Liver (tissue), 9 donors: ENCODE data around the gene NAV2. TPM values are rescaled to one million over a fixed set of nuclear protein-coding genes. Genes with fewer than 3 reads are reported as not detected.

Experiments
- DNase-seq: peaks from one replicate; pipeline ENCODE4 v3.0.0-alpha.2; 2017; ENCODE audit warnings: low spot score
- H3K27ac ChIP-seq, 2 donors: one replicate each; pipeline ENCODE4 v1.7.0; 2013; ENCODE audit warnings: inconsistent platforms in 2 of 2, low read length in 2 of 2, control low read depth in 1 of 2, low read depth in 1 of 2, mild to moderate bottlenecking in 1 of 2
- H3K27me3 ChIP-seq, 4 donors: one replicate each; pipeline versions ENCODE4 v1.6.1 to v1.7.0; 2013; ENCODE audit warnings: low read length in 3 of 4, inconsistent platforms in 1 of 4, mild to moderate bottlenecking in 1 of 4, moderate library complexity in 1 of 4; ENCODE audit not compliant: control insufficient read depth in 4 of 4, insufficient read depth in 4 of 4
- H3K36me3 ChIP-seq, 4 donors: one replicate each; pipeline versions ENCODE4 v1.6.1 to v1.7.0; 2013; ENCODE audit warnings: low read length in 3 of 4, mild to moderate bottlenecking in 3 of 4, low read depth in 1 of 4, moderate library complexity in 1 of 4; ENCODE audit not compliant: control insufficient read depth in 4 of 4, insufficient read depth in 3 of 4
- H3K4me1 ChIP-seq, 4 donors: one replicate each; pipeline versions ENCODE4 v1.6.1 to v1.7.0; 2013; ENCODE audit warnings: low read length in 3 of 4, mild to moderate bottlenecking in 3 of 4, moderate library complexity in 1 of 4; ENCODE audit not compliant: control insufficient read depth in 4 of 4, insufficient read depth in 4 of 4
- H3K4me3 ChIP-seq, 3 donors: one replicate each; pipeline versions ENCODE4 v1.6.1 to v1.7.0; 2013; ENCODE audit warnings: low read length in 3 of 3, control low read depth in 1 of 3, low read depth in 1 of 3, mild to moderate bottlenecking in 1 of 3
- H3K9ac ChIP-seq, 2 donors: one replicate each; pipeline ENCODE4 v1.7.0; 2013; ENCODE audit warnings: low read length in 2 of 2, mild to moderate bottlenecking in 2 of 2, moderate library complexity in 2 of 2, control low read depth in 1 of 2, low read depth in 1 of 2
- H3K9me3 ChIP-seq, 4 donors: one replicate each; pipeline versions ENCODE4 v1.6.1 to v1.7.0; 2013; ENCODE audit warnings: low read length in 3 of 4; ENCODE audit not compliant: control insufficient read depth in 4 of 4
- EGR1 ChIP-seq, 2 donors: IDR thresholded peaks; 2 replicates each; pipeline ENCODE4 v1.6.1; 2016 to 2018; ENCODE audit warnings: antibody characterized with exemption in 2 of 2, low read depth in 2 of 2
- FOXA1 ChIP-seq: IDR thresholded peaks from 2 replicates; pipeline ENCODE4 v1.6.1; 2016; ENCODE audit warnings: antibody characterized with exemption
- FOXA2 ChIP-seq: IDR thresholded peaks from 2 replicates; pipeline ENCODE4 v1.6.1; 2016; ENCODE audit warnings: antibody characterized with exemption
- HNF4A ChIP-seq, 2 donors: conservative IDR thresholded peaks; 2 replicates each; pipeline ENCODE4 v1.6.1; 2016; ENCODE audit warnings: antibody characterized with exemption in 2 of 2, mild to moderate bottlenecking in 2 of 2
- HNF4G ChIP-seq: IDR thresholded peaks from 2 replicates; pipeline ENCODE4 v1.6.1; 2016; ENCODE audit warnings: antibody characterized with exemption
- JUND ChIP-seq, 2 donors: IDR thresholded peaks; 2 replicates each; pipeline ENCODE4 v1.6.1; 2016; ENCODE audit warnings: antibody characterized with exemption in 2 of 2
- NR2F2 ChIP-seq: IDR thresholded peaks from 2 replicates; pipeline ENCODE4 v1.6.1; 2016; ENCODE audit warnings: antibody characterized with exemption
- RAD21 ChIP-seq, 2 donors: IDR thresholded peaks; 2 replicates each; pipeline ENCODE4 v1.6.1; 2016; ENCODE audit warnings: antibody characterized with exemption in 2 of 2, mild to moderate bottlenecking in 2 of 2
- RXRA ChIP-seq, 2 donors: IDR thresholded peaks; 2 replicates each; pipeline ENCODE4 v1.6.1; 2017 to 2018; ENCODE audit warnings: antibody characterized with exemption in 2 of 2, mild to moderate bottlenecking in 1 of 2
- SP1 ChIP-seq: IDR thresholded peaks from 2 replicates; pipeline ENCODE4 v1.6.1; 2018; ENCODE audit warnings: antibody characterized with exemption, mild to moderate bottlenecking
- YY1 ChIP-seq: IDR thresholded peaks from 2 replicates; pipeline ENCODE4 v1.6.1; 2016; ENCODE audit warnings: antibody characterized with exemption, mild to moderate bottlenecking
- WGBS: extraction: QIAGEN DNeasy Blood & Tissue Kit; methylation state at CpG from one replicate; pipeline ENCODE4 v1.1.7; 2013; 5-methylcytosine and 5-hydroxymethylcytosine counted together
- polyA plus RNA-seq, 2 donors: library from polyadenylated mRNA; stranded (reverse) in 1 of 2; unstranded in 1 of 2; fragments of 200-250 nt in 1 of 2; fragments of >200 nt in 1 of 2; fragmentation: Nextera tagmentation in 1 of 2; extraction: Ambion mirVana in 1 of 2; gene quantifications; one replicate each; pipeline versions ENCODE4 v1.2.1 to v1.2.3, GENCODE V29; 2013 to 2015
- total RNA-seq, 2 donors: library from RNA; depleted of rRNA; stranded (reverse); fragments of >200 nt; gene quantifications; one replicate each; pipeline ENCODE4 v1.2.3, GENCODE V29; 2014
- TF ChIP-seq, protein P1 (sequence below): fragments of 150-350 bp; IDR thresholded peaks from 2 replicates; pipeline ENCODE4 v1.5.1; 2017; ENCODE audit warnings: improper control_type of control experiment, low read depth, low read length; ENCODE audit not compliant: missing input control
- TF ChIP-seq, protein P2 (sequence below): IDR thresholded peaks from 2 replicates; pipeline ENCODE4 v1.6.1; 2016; ENCODE audit warnings: antibody characterized with exemption
- TF ChIP-seq, protein P3 (sequence below): IDR thresholded peaks from 2 replicates; pipeline ENCODE4 v1.6.1; 2016; ENCODE audit warnings: antibody characterized with exemption
- TF ChIP-seq, protein P4 (sequence below): IDR thresholded peaks from 2 replicates; pipeline ENCODE4 v1.6.1; 2016; ENCODE audit warnings: antibody characterized with exemption
- donor health status: healthy.
- donor health status: healthy.
- donor health status: healthy.
- donor health status: healthy.
- donor health status: healthy.

Gene NAV2
- total and polyA plus RNA-seq, 4 donors = 6.3 to 20.5 (median 11.6) TPM

DNA sequence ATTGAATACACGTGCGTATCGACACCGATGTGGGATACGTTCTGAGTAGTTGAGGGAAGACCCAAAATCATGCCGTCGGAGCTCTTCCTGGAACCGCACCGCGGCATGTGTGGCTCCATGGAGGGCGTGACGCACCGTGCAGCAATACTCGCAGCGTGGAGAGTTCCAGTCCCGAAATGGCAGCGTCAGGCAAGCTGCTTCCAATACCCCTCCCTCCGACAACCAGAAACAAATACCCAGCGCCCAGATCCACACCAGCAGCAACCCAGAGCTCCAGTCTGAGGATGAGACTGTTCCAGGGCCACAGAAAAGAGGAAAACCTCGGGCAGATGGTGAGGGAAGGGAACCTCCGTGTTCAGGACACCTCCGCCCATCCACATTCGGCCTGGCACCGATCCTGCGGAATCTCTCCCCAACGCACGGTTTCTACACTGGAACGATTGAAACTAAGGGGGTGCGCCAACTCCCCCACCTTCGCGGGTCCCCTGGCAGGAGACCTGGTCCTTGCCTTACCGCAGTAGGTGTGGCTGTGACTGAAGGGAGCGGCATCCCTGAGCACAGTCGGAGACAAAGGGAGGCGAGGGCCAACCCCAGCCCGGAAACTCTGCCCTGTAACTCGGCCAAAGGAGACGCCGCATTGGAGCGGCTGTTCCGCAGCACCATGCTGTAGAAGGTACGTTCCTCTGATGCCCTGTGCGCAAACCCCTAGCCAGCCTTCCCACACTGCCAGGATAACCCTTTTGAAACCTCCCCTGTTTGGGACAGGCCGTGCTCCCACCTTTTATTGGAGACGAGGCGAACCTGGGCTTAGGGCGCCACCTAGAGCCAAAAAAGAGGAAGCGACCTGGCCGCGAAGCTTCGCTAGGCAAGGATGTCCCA lies 419.4 kb downstream of the NAV2 start:
- WGBS = 16% methylated on average over 51 of the region's 51 CpGs
- no peak overlapping the region for H3K27ac ChIP-seq
- TF ChIP-seq RAD21 (IDR thresholded peaks at IDR 0.05) = peak; percentile 85 to 90
- TF ChIP-seq NR2F2 = no peak
- TF ChIP-seq, protein P1, sequence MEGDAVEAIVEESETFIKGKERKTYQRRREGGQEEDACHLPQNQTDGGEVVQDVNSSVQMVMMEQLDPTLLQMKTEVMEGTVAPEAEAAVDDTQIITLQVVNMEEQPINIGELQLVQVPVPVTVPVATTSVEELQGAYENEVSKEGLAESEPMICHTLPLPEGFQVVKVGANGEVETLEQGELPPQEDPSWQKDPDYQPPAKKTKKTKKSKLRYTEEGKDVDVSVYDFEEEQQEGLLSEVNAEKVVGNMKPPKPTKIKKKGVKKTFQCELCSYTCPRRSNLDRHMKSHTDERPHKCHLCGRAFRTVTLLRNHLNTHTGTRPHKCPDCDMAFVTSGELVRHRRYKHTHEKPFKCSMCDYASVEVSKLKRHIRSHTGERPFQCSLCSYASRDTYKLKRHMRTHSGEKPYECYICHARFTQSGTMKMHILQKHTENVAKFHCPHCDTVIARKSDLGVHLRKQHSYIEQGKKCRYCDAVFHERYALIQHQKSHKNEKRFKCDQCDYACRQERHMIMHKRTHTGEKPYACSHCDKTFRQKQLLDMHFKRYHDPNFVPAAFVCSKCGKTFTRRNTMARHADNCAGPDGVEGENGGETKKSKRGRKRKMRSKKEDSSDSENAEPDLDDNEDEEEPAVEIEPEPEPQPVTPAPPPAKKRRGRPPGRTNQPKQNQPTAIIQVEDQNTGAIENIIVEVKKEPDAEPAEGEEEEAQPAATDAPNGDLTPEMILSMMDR = peak; percentile 76
- H3K36me3 ChIP-seq = no peaks in the 10 kb centered on the region
- no peaks in the 10 kb centered on the region for H3K27me3 ChIP-seq
- H3K9me3 ChIP-seq = no peaks in the 10 kb centered on the region
- DNase-seq = peak; percentile 62
- no peak overlapping the region for H3K9ac ChIP-seq
- H3K4me3 ChIP-seq = peak overlapping the region in 2 of 3 donors; percentile 55 to 72
- H3K4me1 ChIP-seq = peaks cover 0 to 11% (median 7%) of the 10 kb centered on the region in 4 donors

DNA sequence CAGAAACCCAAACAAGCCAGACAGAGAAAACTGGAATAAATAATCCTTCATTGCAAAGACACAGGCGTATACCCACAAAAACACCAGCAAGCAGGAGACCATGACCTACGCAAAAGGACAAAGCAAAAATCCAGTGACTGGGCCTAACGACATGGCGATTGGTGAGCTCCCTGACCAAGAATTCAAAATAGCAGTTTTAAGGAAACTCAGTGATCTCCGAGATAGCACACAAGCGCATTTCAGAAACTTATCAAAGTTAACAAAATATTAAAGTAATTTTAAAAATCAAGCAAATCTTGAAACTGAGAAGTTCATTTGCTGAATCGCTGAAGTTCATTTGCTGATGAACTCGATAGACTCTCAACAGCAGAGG lies 420.0 kb downstream of the NAV2 start:
- Histone ChIP-seq H3K27ac (no peak overlapping the region), H3K4me1 (peaks cover 0 to 11% (median 7%) of the 10 kb centered on the region in 4 donors), H3K4me3 (no peak overlapping the region), H3K9ac (no peak overlapping the region), H3K27me3 (no peaks in the 10 kb centered on the region), H3K36me3 (no peaks in the 10 kb centered on the region), H3K9me3 (no peaks in the 10 kb centered on the region)
- TF ChIP-seq JUND (IDR thresholded peaks at IDR 0.05) (no peak), YY1 (no peak), FOXA2 (no peak)
- TF ChIP-seq, protein P1 = no peak
- WGBS = 48% methylated on average over 8 of the region's 8 CpGs
- DNase-seq = no peak

DNA sequence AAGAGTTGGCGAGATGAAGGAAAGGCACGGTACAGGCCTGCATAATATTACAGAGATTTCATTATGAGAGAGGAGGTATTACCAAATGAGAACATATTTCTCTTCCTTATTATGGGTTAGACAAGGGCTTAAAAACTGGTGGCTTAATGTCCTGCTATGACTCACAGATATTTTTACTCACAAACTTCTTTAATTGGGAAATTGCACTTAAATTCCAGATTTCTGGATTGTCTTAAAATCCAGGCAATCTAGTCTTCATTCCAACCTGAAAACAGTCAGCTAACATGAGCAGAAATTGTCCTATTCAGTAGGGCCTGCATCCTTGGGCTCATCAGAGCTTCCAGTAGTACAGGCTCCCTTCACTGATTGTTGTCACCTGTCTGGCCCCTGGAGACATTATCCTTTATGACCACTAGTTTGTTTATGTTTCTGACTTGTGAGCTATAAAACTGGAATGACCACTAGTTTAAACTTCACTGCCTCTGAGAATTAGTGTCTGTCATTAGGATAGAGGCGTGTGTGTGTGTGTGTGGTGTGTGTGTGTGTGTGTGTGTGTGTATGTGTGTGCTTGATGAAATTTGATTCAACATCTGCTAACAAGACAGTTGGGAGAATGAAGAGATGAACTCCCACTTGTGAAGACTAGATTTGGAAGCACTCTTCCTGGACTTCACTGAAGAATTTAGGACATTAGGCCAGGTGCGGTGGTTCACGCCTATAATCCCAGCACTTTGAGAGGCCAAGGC lies 422.5 kb downstream of the NAV2 start:
- H3K27me3 ChIP-seq = no peaks in the 10 kb centered on the region
- 84% methylated on average over 5 of the region's 5 CpGs for WGBS
- H3K27ac ChIP-seq = no peak overlapping the region
- TF ChIP-seq RXRA (IDR thresholded peaks at IDR 0.05) (no peak), HNF4G (no peak), NR2F2 (no peak), YY1 (no peak), HNF4A (conservative IDR thresholded peaks at IDR 0.05) (no peak), EGR1 (IDR thresholded peaks at IDR 0.05; ENCODE audit: low read depth in 2 of 2) (no peak), RAD21 (IDR thresholded peaks at IDR 0.05) (no peak), SP1 (no peak), FOXA2 (no peak), FOXA1 (no peak)
- TF ChIP-seq, protein P1 = no peak
- TF ChIP-seq, protein P2, sequence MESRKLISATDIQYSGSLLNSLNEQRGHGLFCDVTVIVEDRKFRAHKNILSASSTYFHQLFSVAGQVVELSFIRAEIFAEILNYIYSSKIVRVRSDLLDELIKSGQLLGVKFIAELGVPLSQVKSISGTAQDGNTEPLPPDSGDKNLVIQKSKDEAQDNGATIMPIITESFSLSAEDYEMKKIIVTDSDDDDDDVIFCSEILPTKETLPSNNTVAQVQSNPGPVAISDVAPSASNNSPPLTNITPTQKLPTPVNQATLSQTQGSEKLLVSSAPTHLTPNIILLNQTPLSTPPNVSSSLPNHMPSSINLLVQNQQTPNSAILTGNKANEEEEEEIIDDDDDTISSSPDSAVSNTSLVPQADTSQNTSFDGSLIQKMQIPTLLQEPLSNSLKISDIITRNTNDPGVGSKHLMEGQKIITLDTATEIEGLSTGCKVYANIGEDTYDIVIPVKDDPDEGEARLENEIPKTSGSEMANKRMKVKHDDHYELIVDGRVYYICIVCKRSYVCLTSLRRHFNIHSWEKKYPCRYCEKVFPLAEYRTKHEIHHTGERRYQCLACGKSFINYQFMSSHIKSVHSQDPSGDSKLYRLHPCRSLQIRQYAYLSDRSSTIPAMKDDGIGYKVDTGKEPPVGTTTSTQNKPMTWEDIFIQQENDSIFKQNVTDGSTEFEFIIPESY = no peak
- TF ChIP-seq, protein P3, sequence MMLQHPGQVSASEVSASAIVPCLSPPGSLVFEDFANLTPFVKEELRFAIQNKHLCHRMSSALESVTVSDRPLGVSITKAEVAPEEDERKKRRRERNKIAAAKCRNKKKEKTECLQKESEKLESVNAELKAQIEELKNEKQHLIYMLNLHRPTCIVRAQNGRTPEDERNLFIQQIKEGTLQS = no peak
- TF ChIP-seq, protein P4, sequence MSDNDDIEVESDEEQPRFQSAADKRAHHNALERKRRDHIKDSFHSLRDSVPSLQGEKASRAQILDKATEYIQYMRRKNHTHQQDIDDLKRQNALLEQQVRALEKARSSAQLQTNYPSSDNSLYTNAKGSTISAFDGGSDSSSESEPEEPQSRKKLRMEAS = no peak

More for the DNA sequence above, 422.5 kb downstream of the NAV2 start:
- Histone ChIP-seq H3K9me3 (no peaks in the 10 kb centered on the region), H3K36me3 (no peaks in the 10 kb centered on the region), H3K4me3 (no peak overlapping the region), H3K9ac (no peak overlapping the region), H3K4me1 (peaks cover 0 to 11% (median 7%) of the 10 kb centered on the region in 4 donors)
- DNase-seq = no peak
